WERI-Rb-1 (cell line): Measurements from ENCODE around the gene GPR31.
"Not testable (repeated sequence)": the region's sequence is repeated elsewhere in the genome, so short reads cannot be mapped to it uniquely, and the experiment has no call there.

Source experiments
- DNase-seq: peaks from one replicate; pipeline ENCODE4 v3.0.0-alpha.2; 2020
- H3K27ac ChIP-seq: fragments of 250-450 bp; sonication (Bioruptor Pico); 2 replicates; pipeline ENCODE4 v1.5.1; 2020; ENCODE audit warnings: mild to moderate bottlenecking, moderate library complexity
- H3K27me3 ChIP-seq: fragments of 250-450 bp; sonication (Bioruptor Pico); 2 replicates; pipeline ENCODE4 v1.5.1; 2021; ENCODE audit warnings: mild to moderate bottlenecking, low read depth, moderate library complexity; ENCODE audit not compliant: insufficient read depth, severe bottlenecking
- H3K36me3 ChIP-seq: fragments of 250-450 bp; sonication (Bioruptor Pico); 2 replicates; pipeline ENCODE4 v1.5.1; 2020; ENCODE audit warnings: mild to moderate bottlenecking, moderate library complexity
- H3K4me3 ChIP-seq: 2 replicates; pipeline ENCODE4 v1.5.1; 2011; ENCODE audit warnings: low read depth, mild to moderate bottlenecking, control low read depth, low read length
- H3K9me3 ChIP-seq: fragments of 250-450 bp; sonication (Bioruptor Pico); 2 replicates; pipeline ENCODE4 v1.5.1; 2021; ENCODE audit warnings: mild to moderate bottlenecking, moderate library complexity; ENCODE audit not compliant: severe bottlenecking

Gene GPR31

GRCh38 chr6:167185101-167185500, 27.3 kb upstream of the GPR31 start:
- H3K27me3 ChIP-seq, H3K27ac ChIP-seq, DNase-seq, H3K36me3 ChIP-seq, H3K9me3 ChIP-seq, H3K4me3 ChIP-seq: not testable (repeated sequence)

GRCh38 chr6:167182913-167183314, 25.1 kb upstream of the GPR31 start:
- not testable (repeated sequence) for DNase-seq, H3K27ac ChIP-seq, H3K9me3 ChIP-seq, H3K36me3 ChIP-seq, H3K27me3 ChIP-seq, H3K4me3 ChIP-seq

- not testable (repeated sequence) for H3K4me3 ChIP-seq, H3K27ac ChIP-seq, DNase-seq, H3K36me3 ChIP-seq, H3K9me3 ChIP-seq, H3K27me3 ChIP-seq
Measured at GRCh38 chr6:167181351-167181750, 23.6 kb upstream of the GPR31 start.

GRCh38 chr6:167180086-167180485, 22.3 kb upstream of the GPR31 start:
- not testable (repeated sequence) for H3K4me3 ChIP-seq, H3K9me3 ChIP-seq, H3K36me3 ChIP-seq, DNase-seq, H3K27me3 ChIP-seq, H3K27ac ChIP-seq

- not testable (repeated sequence) for H3K27me3 ChIP-seq, H3K36me3 ChIP-seq, H3K4me3 ChIP-seq, H3K27ac ChIP-seq, H3K9me3 ChIP-seq, DNase-seq
Measured at GRCh38 chr6:167178896-167179655, 21.3 kb upstream of the GPR31 start.

- H3K27ac ChIP-seq, H3K9me3 ChIP-seq, H3K4me3 ChIP-seq, DNase-seq, H3K36me3 ChIP-seq, H3K27me3 ChIP-seq: not testable (repeated sequence)
Measured at GRCh38 chr6:167177271-167177670, 19.5 kb upstream of the GPR31 start.

GRCh38 chr6:167172011-167172410, 14.2 kb upstream of the GPR31 start:
- not testable (repeated sequence) for H3K9me3 ChIP-seq, DNase-seq, H3K36me3 ChIP-seq, H3K4me3 ChIP-seq, H3K27me3 ChIP-seq, H3K27ac ChIP-seq

- not testable (repeated sequence) for H3K36me3 ChIP-seq, DNase-seq, H3K9me3 ChIP-seq, H3K27me3 ChIP-seq, H3K4me3 ChIP-seq, H3K27ac ChIP-seq
Measured at GRCh38 chr6:167171300-167171699, 13.5 kb upstream of the GPR31 start.

GRCh38 chr6:167169867-167170266, 12.1 kb upstream of the GPR31 start:
- H3K27me3 ChIP-seq, H3K4me3 ChIP-seq, DNase-seq, H3K27ac ChIP-seq, H3K9me3 ChIP-seq, H3K36me3 ChIP-seq: not testable (repeated sequence)

- DNase-seq, H3K27ac ChIP-seq, H3K4me3 ChIP-seq, H3K36me3 ChIP-seq, H3K27me3 ChIP-seq, H3K9me3 ChIP-seq: not testable (repeated sequence)
Measured at GRCh38 chr6:167168296-167168695, 10.5 kb upstream of the GPR31 start.

- not testable (repeated sequence) for H3K4me3 ChIP-seq, H3K27me3 ChIP-seq, DNase-seq, H3K36me3 ChIP-seq, H3K9me3 ChIP-seq, H3K27ac ChIP-seq
Measured at GRCh38 chr6:167167699-167168098, 9.9 kb upstream of the GPR31 start.
